ENCODE measurements around the gene LRP1-AS.

GRCh38 chr12:57159311-57159710, 11.9 kb upstream of the LRP1-AS start:
- no peak for TF ChIP-seq EZH2 (IDR thresholded peaks at IDR 0.05)
- TF ChIP-seq, protein P1, sequence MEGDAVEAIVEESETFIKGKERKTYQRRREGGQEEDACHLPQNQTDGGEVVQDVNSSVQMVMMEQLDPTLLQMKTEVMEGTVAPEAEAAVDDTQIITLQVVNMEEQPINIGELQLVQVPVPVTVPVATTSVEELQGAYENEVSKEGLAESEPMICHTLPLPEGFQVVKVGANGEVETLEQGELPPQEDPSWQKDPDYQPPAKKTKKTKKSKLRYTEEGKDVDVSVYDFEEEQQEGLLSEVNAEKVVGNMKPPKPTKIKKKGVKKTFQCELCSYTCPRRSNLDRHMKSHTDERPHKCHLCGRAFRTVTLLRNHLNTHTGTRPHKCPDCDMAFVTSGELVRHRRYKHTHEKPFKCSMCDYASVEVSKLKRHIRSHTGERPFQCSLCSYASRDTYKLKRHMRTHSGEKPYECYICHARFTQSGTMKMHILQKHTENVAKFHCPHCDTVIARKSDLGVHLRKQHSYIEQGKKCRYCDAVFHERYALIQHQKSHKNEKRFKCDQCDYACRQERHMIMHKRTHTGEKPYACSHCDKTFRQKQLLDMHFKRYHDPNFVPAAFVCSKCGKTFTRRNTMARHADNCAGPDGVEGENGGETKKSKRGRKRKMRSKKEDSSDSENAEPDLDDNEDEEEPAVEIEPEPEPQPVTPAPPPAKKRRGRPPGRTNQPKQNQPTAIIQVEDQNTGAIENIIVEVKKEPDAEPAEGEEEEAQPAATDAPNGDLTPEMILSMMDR (IDR thresholded peaks at IDR 0.05 in 2 of 3, conservative IDR thresholded peaks at IDR 0.05 in 1 of 3; ENCODE audit: borderline replicate concordance in 1 of 3, insufficient read depth in 1 of 3, low read depth in 2 of 3, low read length in 2 of 3) = no peak
- no peak for TF ChIP-seq CBX3 (IDR thresholded peaks at IDR 0.05; ENCODE audit: low read depth)
- TF ChIP-seq POLR2A (IDR thresholded peaks at IDR 0.05; ENCODE audit: borderline replicate concordance, extremely low read depth, insufficient read depth, insufficient read length) = no peak
- TF ChIP-seq TCF7L2 (IDR thresholded peaks at IDR 0.05; ENCODE audit: borderline replicate concordance, extremely low read depth, insufficient read depth, insufficient read length) = no peak
- TF ChIP-seq SIN3A (IDR thresholded peaks at IDR 0.05; ENCODE audit: low read depth) = no peak
- no peak for TF ChIP-seq CEBPB (IDR thresholded peaks at IDR 0.05; ENCODE audit: low read depth)
- TF ChIP-seq ZNF274 (IDR thresholded peaks at IDR 0.05; ENCODE audit: low read depth, low read length) = no peak

Measured in HCT116 (cell line).